MM.1S (cell line): Measurements from ENCODE around the gene PCDHA1.

Experiments used
- EZH2phosphoT487 ChIP-seq: fragments of 300-600 bp; sonication (generic); IDR thresholded peaks from 2 replicates; pipeline ENCODE4 v1.6.1; 2018; ENCODE audit warnings: antibody characterized with exemption, low read length
- TF ChIP-seq, protein P1 (sequence below): fragments of 300-600 bp; sonication (generic); IDR thresholded peaks from 2 replicates; pipeline ENCODE4 v1.5.1; 2016; ENCODE audit warnings: antibody characterized with exemption, low read length, mixed read lengths

DNA sequence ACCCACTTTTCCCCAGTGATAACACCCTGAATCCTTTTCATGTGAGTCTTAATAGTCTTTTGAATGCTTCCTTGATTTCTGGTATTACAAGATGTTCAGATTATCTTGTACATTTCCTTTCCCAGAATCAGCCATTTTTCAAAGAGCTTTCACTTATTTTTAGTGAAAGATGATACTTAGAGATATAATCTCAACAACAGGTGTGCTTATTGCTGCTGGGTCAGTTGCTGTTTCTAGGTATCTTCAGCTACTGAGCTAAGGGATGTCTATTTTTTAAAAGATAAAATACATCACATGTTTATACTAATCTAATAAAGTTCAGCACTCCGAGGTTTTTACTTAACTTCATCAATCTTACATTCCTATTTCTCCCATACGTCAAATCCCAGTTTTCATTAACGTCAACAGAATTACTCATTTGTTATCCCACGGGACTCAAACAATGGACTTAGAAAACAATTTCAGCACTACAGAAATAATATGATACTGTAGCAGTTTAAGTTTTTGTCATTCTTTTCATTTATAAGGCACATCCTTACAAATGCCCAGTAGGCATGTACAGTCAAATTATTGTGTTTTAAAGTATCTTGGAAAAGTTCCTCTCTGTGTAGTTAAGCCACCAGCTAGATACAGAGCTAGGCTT, 149.1 kb downstream of the PCDHA1 start:
- TF ChIP-seq, protein P1, sequence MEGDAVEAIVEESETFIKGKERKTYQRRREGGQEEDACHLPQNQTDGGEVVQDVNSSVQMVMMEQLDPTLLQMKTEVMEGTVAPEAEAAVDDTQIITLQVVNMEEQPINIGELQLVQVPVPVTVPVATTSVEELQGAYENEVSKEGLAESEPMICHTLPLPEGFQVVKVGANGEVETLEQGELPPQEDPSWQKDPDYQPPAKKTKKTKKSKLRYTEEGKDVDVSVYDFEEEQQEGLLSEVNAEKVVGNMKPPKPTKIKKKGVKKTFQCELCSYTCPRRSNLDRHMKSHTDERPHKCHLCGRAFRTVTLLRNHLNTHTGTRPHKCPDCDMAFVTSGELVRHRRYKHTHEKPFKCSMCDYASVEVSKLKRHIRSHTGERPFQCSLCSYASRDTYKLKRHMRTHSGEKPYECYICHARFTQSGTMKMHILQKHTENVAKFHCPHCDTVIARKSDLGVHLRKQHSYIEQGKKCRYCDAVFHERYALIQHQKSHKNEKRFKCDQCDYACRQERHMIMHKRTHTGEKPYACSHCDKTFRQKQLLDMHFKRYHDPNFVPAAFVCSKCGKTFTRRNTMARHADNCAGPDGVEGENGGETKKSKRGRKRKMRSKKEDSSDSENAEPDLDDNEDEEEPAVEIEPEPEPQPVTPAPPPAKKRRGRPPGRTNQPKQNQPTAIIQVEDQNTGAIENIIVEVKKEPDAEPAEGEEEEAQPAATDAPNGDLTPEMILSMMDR: no peak
- no peak for TF ChIP-seq EZH2phosphoT487
